Measurements from ENCODE around the gene APOC4.

GRCh38 chr19:44900328-44901244 lies 41.5 kb upstream of the APOC4 start:
- TF ChIP-seq CTCF (IDR thresholded peaks at IDR 0.05) (no peak), POLR2A (IDR thresholded peaks at IDR 0.05) (no peak)
